ENCODE data around the gene MANSC4. TPM values are rescaled to one million over a fixed set of nuclear protein-coding genes. Genes with fewer than 3 reads are reported as not detected.

MANSC4 gene
- total and polyA plus RNA-seq, 2 of the 13 experiments (the other 11 are each of a cell fraction or from before 2014, with no cell fraction given): not detected

GRCh38 chr12:27780612-27781408, 774 bp upstream of the MANSC4 start (continued):
- TF ChIP-seq RBM39 (IDR thresholded peaks at IDR 0.05; ENCODE audit: low read depth, low read length, poor library complexity, severe bottlenecking) (peak; percentile 65), FOXP1 (IDR thresholded peaks at IDR 0.05) (no peak), FOXP1 (CRISPR knock-in tag; IDR thresholded peaks at IDR 0.05) (peak; percentile 45; the same call in 1 of the 2 replicates), ARID3A (IDR thresholded peaks at IDR 0.05; ENCODE audit: low read depth, low read length) (no peak), HDAC1 (CRISPR knock-in tag; IDR thresholded peaks at IDR 0.05) (peak; percentile 56; the same call in 1 of the 2 replicates), SETDB1 (CRISPR knock-in tag; IDR thresholded peaks at IDR 0.05; ENCODE audit: borderline replicate concordance) (no peak), KLF12 (CRISPR knock-in tag; IDR thresholded peaks at IDR 0.05; ENCODE audit: borderline replicate concordance) (no peak), PCBP2 (optimal IDR thresholded peaks at IDR 0.05; ENCODE audit: low read depth, low read length, poor library complexity, severe bottlenecking) (no peak), MEIS2 (CRISPR knock-in tag; IDR thresholded peaks at IDR 0.05) (0 out of 2 replicates have a peak, but pooled peaks have one; percentile 17), KMT2A (CRISPR knock-in tag; IDR thresholded peaks at IDR 0.05) (peak; percentile 39), ZNF432 (CRISPR knock-in tag; IDR thresholded peaks at IDR 0.05; ENCODE audit: borderline replicate concordance) (no peak), GATA4 (IDR thresholded peaks at IDR 0.05; ENCODE audit: borderline replicate concordance, low read depth) (no peak), PAWR (CRISPR knock-in tag; IDR thresholded peaks at IDR 0.05; ENCODE audit: borderline replicate concordance) (no peak), XBP1 (CRISPR knock-in tag; IDR thresholded peaks at IDR 0.05) (no peak), UBTF (CRISPR knock-in tag; IDR thresholded peaks at IDR 0.05) (peak; percentile 69), AKNA (CRISPR knock-in tag; IDR thresholded peaks at IDR 0.05; ENCODE audit: borderline replicate concordance) (no peak), PATZ1 (CRISPR knock-in tag; IDR thresholded peaks at IDR 0.05) (0 out of 2 replicates have a peak, but pooled peaks have one; percentile 23), ZNF790 (CRISPR knock-in tag; IDR thresholded peaks at IDR 0.05; ENCODE audit: borderline replicate concordance) (no peak)
